ENCODE measurements around the gene ADAM12.

ADAM12 gene

GRCh38 chr10:126341491-126341890 is 46.8 kb downstream of the ADAM12 start:
- TF ChIP-seq EP300 (IDR thresholded peaks at IDR 0.05; ENCODE audit: borderline replicate concordance) (no peak), NFIC (IDR thresholded peaks at IDR 0.05) (no peak), CREB1 (IDR thresholded peaks at IDR 0.05; ENCODE audit: low read depth) (no peak), FOXM1 (IDR thresholded peaks at IDR 0.05; ENCODE audit: borderline replicate concordance, low read depth) (no peak), MAX (IDR thresholded peaks at IDR 0.05) (no peak), YY1 (IDR thresholded peaks at IDR 0.05; ENCODE audit: low read depth) (no peak), RAD21 (IDR thresholded peaks at IDR 0.05; ENCODE audit: low read depth) (no peak), REST (IDR thresholded peaks at IDR 0.05; ENCODE audit: low read depth) (no peak), USF1 (IDR thresholded peaks at IDR 0.05) (no peak), ZBTB7A (IDR thresholded peaks at IDR 0.05; ENCODE audit: low read depth) (no peak), EGR1 (IDR thresholded peaks at IDR 0.05) (no peak), TCF12 (IDR thresholded peaks at IDR 0.05; ENCODE audit: low read depth) (no peak)

- TF ChIP-seq EP300 (IDR thresholded peaks at IDR 0.05; ENCODE audit: borderline replicate concordance) = no peak
- TF ChIP-seq NFIC (IDR thresholded peaks at IDR 0.05) = no peak
- TF ChIP-seq TCF12 (IDR thresholded peaks at IDR 0.05; ENCODE audit: low read depth) = no peak
- no peak for TF ChIP-seq RAD21 (IDR thresholded peaks at IDR 0.05; ENCODE audit: low read depth)
- TF ChIP-seq MAX (IDR thresholded peaks at IDR 0.05) = no peak
- no peak for TF ChIP-seq CREB1 (IDR thresholded peaks at IDR 0.05; ENCODE audit: low read depth)
- TF ChIP-seq TEAD4 (IDR thresholded peaks at IDR 0.05) = no peak
- no peak for TF ChIP-seq FOXM1 (IDR thresholded peaks at IDR 0.05; ENCODE audit: borderline replicate concordance, low read depth)
- no peak for TF ChIP-seq ZBTB7A (IDR thresholded peaks at IDR 0.05; ENCODE audit: low read depth)
- TF ChIP-seq REST (IDR thresholded peaks at IDR 0.05; ENCODE audit: low read depth) = no peak
- no peak for TF ChIP-seq EGR1 (IDR thresholded peaks at IDR 0.05)
- TF ChIP-seq TAF1 (IDR thresholded peaks at IDR 0.05; ENCODE audit: low read depth) = no peak
- no peak for TF ChIP-seq USF1 (IDR thresholded peaks at IDR 0.05)
- TF ChIP-seq YY1 (IDR thresholded peaks at IDR 0.05; ENCODE audit: low read depth) = no peak
- no peak for TF ChIP-seq CEBPB (IDR thresholded peaks at IDR 0.05)
Measured at GRCh38 chr10:126337251-126337810, 50.9 kb downstream of the ADAM12 start.

- no peak for TF ChIP-seq ZBTB7A (IDR thresholded peaks at IDR 0.05; ENCODE audit: low read depth)
- no peak for TF ChIP-seq CREB1 (IDR thresholded peaks at IDR 0.05; ENCODE audit: low read depth)
- TF ChIP-seq RAD21 (IDR thresholded peaks at IDR 0.05; ENCODE audit: low read depth) = no peak
- TF ChIP-seq CEBPB (IDR thresholded peaks at IDR 0.05) = no peak
- no peak for TF ChIP-seq EP300 (IDR thresholded peaks at IDR 0.05; ENCODE audit: borderline replicate concordance)
- no peak for TF ChIP-seq TEAD4 (IDR thresholded peaks at IDR 0.05)
- no peak for TF ChIP-seq TAF1 (IDR thresholded peaks at IDR 0.05; ENCODE audit: low read depth)
- TF ChIP-seq NFIC (IDR thresholded peaks at IDR 0.05) = no peak
- no peak for TF ChIP-seq YY1 (IDR thresholded peaks at IDR 0.05; ENCODE audit: low read depth)
- no peak for TF ChIP-seq MAX (IDR thresholded peaks at IDR 0.05)
- no peak for TF ChIP-seq REST (IDR thresholded peaks at IDR 0.05; ENCODE audit: low read depth)
- TF ChIP-seq TCF12 (IDR thresholded peaks at IDR 0.05; ENCODE audit: low read depth) = no peak
- no peak for TF ChIP-seq FOXM1 (IDR thresholded peaks at IDR 0.05; ENCODE audit: borderline replicate concordance, low read depth)
Measured at GRCh38 chr10:126336801-126337200, 51.5 kb downstream of the ADAM12 start.

- no peak for TF ChIP-seq EGR1 (IDR thresholded peaks at IDR 0.05)
- no peak for TF ChIP-seq RAD21 (IDR thresholded peaks at IDR 0.05; ENCODE audit: low read depth)
- TF ChIP-seq NFIC (IDR thresholded peaks at IDR 0.05) = no peak
- no peak for TF ChIP-seq TAF1 (IDR thresholded peaks at IDR 0.05; ENCODE audit: low read depth)
- no peak for TF ChIP-seq USF1 (IDR thresholded peaks at IDR 0.05)
- no peak for TF ChIP-seq ZBTB7A (IDR thresholded peaks at IDR 0.05; ENCODE audit: low read depth)
- TF ChIP-seq YY1 (IDR thresholded peaks at IDR 0.05; ENCODE audit: low read depth) = no peak
Measured at GRCh38 chr10:126334272-126334671, 54.0 kb downstream of the ADAM12 start.
